Neuronal stem cell (in vitro differentiated cells): Measurements from ENCODE around the gene SNRK.

Experiments
- DNase-seq: peaks from one replicate; pipeline ENCODE4 v3.0.0-alpha.2; 2013; ENCODE audit warnings: low spot score
- H2AFZ ChIP-seq: one replicate; pipeline ENCODE4 v1.6.1; 2013; ENCODE audit warnings: mild to moderate bottlenecking, low read length, inconsistent platforms
- H2AK5ac ChIP-seq: 2 replicates; pipeline ENCODE4 v1.6.1; 2013; ENCODE audit warnings: low read depth, mild to moderate bottlenecking, inconsistent platforms, low read length, moderate library complexity, mixed read lengths
- H2BK120ac ChIP-seq: 2 replicates; pipeline ENCODE4 v1.6.1; 2013; ENCODE audit warnings: low read depth, mild to moderate bottlenecking, inconsistent platforms, low read length, moderate library complexity, mixed read lengths
- H2BK12ac ChIP-seq: one replicate; pipeline ENCODE4 v1.6.1; 2013; ENCODE audit warnings: low read length, inconsistent platforms
- H2BK15ac ChIP-seq: 2 replicates; pipeline ENCODE4 v1.6.1; 2013; ENCODE audit warnings: mild to moderate bottlenecking, low read length, inconsistent platforms, mixed read lengths
- H2BK5ac ChIP-seq: one replicate; pipeline ENCODE4 v1.6.1; 2013; ENCODE audit warnings: inconsistent platforms, mild to moderate bottlenecking, low read length, moderate library complexity
- H3K14ac ChIP-seq: one replicate; pipeline ENCODE4 v1.6.1; 2013; ENCODE audit warnings: low read length, inconsistent platforms
- H3K18ac ChIP-seq: 2 replicates; pipeline ENCODE4 v1.6.1; 2013; ENCODE audit warnings: low read length, inconsistent platforms
- H3K23ac ChIP-seq: 2 replicates; pipeline ENCODE4 v1.6.1; 2013; ENCODE audit warnings: low read depth, mild to moderate bottlenecking, mixed read lengths, low read length, inconsistent platforms; ENCODE audit not compliant: poor library complexity
- H3K27ac ChIP-seq: replicated peaks from 3 replicates; pipeline ENCODE4 v1.5.1; 2013; ENCODE audit warnings: low read length, inconsistent platforms
- H3K27me3 ChIP-seq, 3 experiments: 2 replicates each; pipeline ENCODE4 v1.6.1; 2013; ENCODE audit warnings: low read length in 3 of 3, mild to moderate bottlenecking in 2 of 3, inconsistent platforms in 1 of 3, low read depth in 1 of 3, mixed read lengths in 1 of 3, moderate library complexity in 1 of 3; ENCODE audit not compliant: control insufficient read depth in 3 of 3, insufficient read depth in 3 of 3
- H3K36me3 ChIP-seq, 2 donors: replicated peaks in 1 of 2; 2 replicates each; pipeline ENCODE4 v1.6.1; 2013; ENCODE audit warnings: low read length in 2 of 2; ENCODE audit not compliant: control insufficient read depth in 2 of 2, insufficient read depth in 2 of 2
- H3K4ac ChIP-seq: 2 replicates; pipeline ENCODE4 v1.6.1; 2013; ENCODE audit warnings: inconsistent platforms, mild to moderate bottlenecking, low read length, moderate library complexity
- H3K4me1 ChIP-seq, 2 donors: 1 replicate in 1 of 2; 2 replicates in 1 of 2; pipeline ENCODE4 v1.6.1; 2013; ENCODE audit warnings: low read length in 2 of 2, low read depth in 1 of 2; ENCODE audit not compliant: control insufficient read depth in 2 of 2, insufficient read depth in 1 of 2
- H3K4me2 ChIP-seq: one replicate; pipeline ENCODE4 v1.6.1; 2013; ENCODE audit warnings: mild to moderate bottlenecking, low read length, inconsistent platforms; ENCODE audit not compliant: insufficient read depth, poor library complexity, severe bottlenecking
- H3K4me3 ChIP-seq, 2 donors: 2 replicates each; pipeline ENCODE4 v1.5.1; 2013; ENCODE audit warnings: low read length in 2 of 2, mild to moderate bottlenecking in 2 of 2, inconsistent platforms in 1 of 2, moderate library complexity in 1 of 2
- H3K79me1 ChIP-seq: one replicate; pipeline ENCODE4 v1.6.1; 2013; ENCODE audit warnings: low read depth, mild to moderate bottlenecking, inconsistent platforms, low read length, moderate library complexity
- H3K9ac ChIP-seq: one replicate; pipeline ENCODE4 v1.6.1; 2013; ENCODE audit warnings: mild to moderate bottlenecking, low read depth, low read length, inconsistent platforms; ENCODE audit not compliant: poor library complexity
- H3K9me3 ChIP-seq, 2 donors: replicated peaks in 1 of 2; 2 replicates each; pipeline versions ENCODE3 to v1.6.1; 2013; ENCODE audit warnings: low read length in 2 of 2, mild to moderate bottlenecking in 2 of 2, inconsistent platforms in 1 of 2, low read depth in 1 of 2, mixed read lengths in 1 of 2, moderate library complexity in 1 of 2; ENCODE audit not compliant: control insufficient read depth in 2 of 2, insufficient read depth in 1 of 2
- H4K8ac ChIP-seq: one replicate; pipeline ENCODE4 v1.6.1; 2013; ENCODE audit warnings: low read depth, mild to moderate bottlenecking, inconsistent platforms, low read length, moderate library complexity
- H4K91ac ChIP-seq: one replicate; pipeline ENCODE4 v1.6.1; 2013; ENCODE audit warnings: low read length, low read depth, mild to moderate bottlenecking, inconsistent platforms; ENCODE audit not compliant: poor library complexity
- WGBS, 2 donors: extraction: QIAGEN DNeasy Blood & Tissue Kit; methylation state at CpG; one replicate each; pipeline ENCODE4 v1.1.7; 2013; ENCODE audit warnings: missing lambda C conversion rate in 2 of 2, mixed read lengths in 1 of 2; ENCODE audit not compliant: insufficient read length in 2 of 2, insufficient replicate concordance in 1 of 2; ENCODE audit errors: extremely low coverage in 2 of 2; 5-methylcytosine and 5-hydroxymethylcytosine counted together

The SNRK gene

DNA sequence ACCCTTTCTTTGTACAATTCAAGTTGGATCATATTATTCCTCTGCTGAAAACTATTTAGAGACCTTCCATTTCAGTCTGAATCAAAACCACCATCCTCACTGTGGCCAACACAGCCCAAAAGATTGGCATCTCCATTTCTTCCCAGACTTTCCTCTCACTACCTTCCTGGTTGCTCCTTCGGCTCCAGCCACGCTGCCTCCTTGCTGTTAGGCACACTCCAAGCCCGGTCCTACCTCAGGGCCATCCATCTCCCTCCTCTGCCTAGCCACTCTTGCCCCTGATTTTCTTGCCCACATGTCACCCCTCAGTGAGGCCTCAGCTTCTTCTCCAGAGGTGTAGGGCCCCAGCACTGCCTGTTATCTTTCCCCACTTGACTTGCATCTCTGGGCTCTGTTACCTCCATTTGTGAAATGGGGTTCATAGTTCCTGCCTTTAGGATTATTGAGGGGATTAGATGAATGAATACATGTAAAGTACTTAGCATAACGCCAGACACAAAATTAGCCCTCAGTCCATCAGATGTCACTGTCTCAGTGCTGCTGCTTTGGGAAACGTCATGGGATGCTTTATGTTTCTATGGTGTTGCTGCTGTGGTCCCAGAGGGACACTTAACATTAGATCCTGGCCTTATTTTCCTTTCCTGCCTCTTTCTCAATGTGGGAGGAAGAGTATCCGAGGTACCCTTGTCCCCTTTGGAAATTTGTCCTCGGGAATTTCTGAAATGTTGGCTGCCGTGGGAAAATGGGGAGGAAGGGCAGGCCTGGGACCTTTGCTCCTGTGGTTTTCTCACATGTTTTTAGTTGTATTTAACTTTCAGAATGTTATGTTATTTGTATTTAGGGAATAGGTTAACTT, 31.3 kb downstream of the SNRK start:
- H3K4me3 ChIP-seq, result no peak overlapping the region
- H3K27ac ChIP-seq, result peak overlapping the region; percentile 19

DNA sequence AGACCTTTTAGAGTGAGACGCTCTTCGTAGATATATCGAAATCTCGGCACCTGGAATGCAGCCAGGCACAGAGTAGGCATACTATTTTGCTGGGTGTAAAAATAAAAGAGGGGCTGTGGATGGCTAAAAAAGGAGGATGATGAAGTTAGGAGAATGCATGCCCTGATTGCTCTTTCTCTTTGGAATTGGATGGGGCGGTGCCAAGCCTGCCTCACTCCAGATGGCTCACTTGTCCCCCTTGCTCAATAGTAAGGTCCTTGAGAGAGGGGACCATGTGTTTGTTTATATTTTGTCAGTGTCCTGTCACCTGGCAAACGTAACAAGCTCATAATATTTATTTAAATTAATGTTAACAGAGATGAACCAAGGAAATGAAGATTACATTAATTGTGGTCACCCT, 33.0 kb downstream of the SNRK start:
- no peak overlapping the region for H2AK5ac ChIP-seq
- H3K23ac ChIP-seq, result no peak overlapping the region
- H3K27me3 ChIP-seq, result no peaks in the 10 kb centered on the region
- H3K9me3 ChIP-seq, result no peaks in the 10 kb centered on the region
- H4K91ac ChIP-seq, result no peak overlapping the region
- no peak overlapping the region for H3K14ac ChIP-seq
- H2BK120ac ChIP-seq, result no peak overlapping the region
- H3K36me3 ChIP-seq, result peaks cover 0 to 23% of the 10 kb centered on the region in 2 donors
- H3K4me3 ChIP-seq, result no peak overlapping the region
- peaks cover 0 to 9% of the 10 kb centered on the region in 2 donors for H3K4me1 ChIP-seq
- H3K4ac ChIP-seq, result no peak overlapping the region
- H4K8ac ChIP-seq, result no peak overlapping the region
- H2BK12ac ChIP-seq, result no peak overlapping the region
- H3K27ac ChIP-seq, result no peak overlapping the region
- DNase-seq, result no peak
- no peak overlapping the region for H3K18ac ChIP-seq
- no peak overlapping the region for H2BK5ac ChIP-seq
- H2BK15ac ChIP-seq, result no peak overlapping the region
- H2AFZ ChIP-seq, result no peak overlapping the region
- H3K79me1 ChIP-seq, result peaks cover 5% of the 10 kb centered on the region
- H3K4me2 ChIP-seq, result no peak overlapping the region
- no CpG with 5 or more reads among the region's 6 CpGs for WGBS, 2 donors
- H3K9ac ChIP-seq, result no peak overlapping the region

More for the DNA sequence above, 31.3 kb downstream of the SNRK start:
- H2AK5ac ChIP-seq, result no peak overlapping the region
- H2BK12ac ChIP-seq, result no peak overlapping the region
- H3K9ac ChIP-seq, result no peak overlapping the region
- H3K23ac ChIP-seq, result no peak overlapping the region
- H4K91ac ChIP-seq, result no peak overlapping the region
- H2AFZ ChIP-seq, result no peak overlapping the region
- H2BK120ac ChIP-seq, result no peak overlapping the region
- peak overlapping the region; percentile 23 for H3K4me2 ChIP-seq
- H3K14ac ChIP-seq, result no peak overlapping the region
- H3K27me3 ChIP-seq, result no peaks in the 10 kb centered on the region
- peak overlapping the region; percentile 83 for H3K18ac ChIP-seq
- H4K8ac ChIP-seq, result peak overlapping the region; percentile 44
- no CpG with 5 or more reads among the region's 8 CpGs for WGBS, 2 donors
- H3K9me3 ChIP-seq, result no peaks in the 10 kb centered on the region
- peaks cover 5% of the 10 kb centered on the region for H3K79me1 ChIP-seq
- H3K36me3 ChIP-seq, result peaks cover 0 to 25% of the 10 kb centered on the region in 2 donors
- peaks cover 0 to 9% of the 10 kb centered on the region in 2 donors for H3K4me1 ChIP-seq
- H2BK15ac ChIP-seq, result peak overlapping the region; percentile 23
- H3K4ac ChIP-seq, result no peak overlapping the region
- no peak for DNase-seq
- no peak overlapping the region for H2BK5ac ChIP-seq

- Histone ChIP-seq H3K9ac (no peak overlapping the region), H4K8ac (no peak overlapping the region), H3K4me2 (no peak overlapping the region), H3K14ac (no peak overlapping the region), H2BK12ac (no peak overlapping the region), H2AK5ac (no peak overlapping the region), H3K27ac (no peak overlapping the region), H4K91ac (no peak overlapping the region), H2BK5ac (no peak overlapping the region), H2BK120ac (no peak overlapping the region), H3K27me3 (no peaks in the 10 kb centered on the region), H3K36me3 (peaks cover 0 to 23% of the 10 kb centered on the region in 2 donors), H3K23ac (no peak overlapping the region), H2AFZ (no peak overlapping the region), H3K79me1 (peaks cover 5% of the 10 kb centered on the region), H3K4me1 (peaks cover 0 to 9% of the 10 kb centered on the region in 2 donors), H3K4me3 (no peak overlapping the region), H3K4ac (no peak overlapping the region), H3K18ac (no peak overlapping the region), H3K9me3 (no peaks in the 10 kb centered on the region), H2BK15ac (no peak overlapping the region)
- no CpG with 5 or more reads among the region's 3 CpGs for WGBS, 2 donors
- DNase-seq, result no peak
Measured at GRCh38 chr3:43319794-43320193, 33.5 kb downstream of the SNRK start.

GRCh38 chr3:43320288-43320687, 33.9 kb downstream of the SNRK start:
- no peak overlapping the region for H2AFZ ChIP-seq
- no peak overlapping the region for H3K4me2 ChIP-seq
- peaks cover 0 to 9% of the 10 kb centered on the region in 2 donors for H3K4me1 ChIP-seq
- H3K9me3 ChIP-seq, result no peaks in the 10 kb centered on the region
- H3K14ac ChIP-seq, result no peak overlapping the region
- no peak overlapping the region for H2AK5ac ChIP-seq
- peaks cover 5% of the 10 kb centered on the region for H3K79me1 ChIP-seq
- H4K91ac ChIP-seq, result no peak overlapping the region
- H3K4ac ChIP-seq, result no peak overlapping the region
- no peak overlapping the region for H4K8ac ChIP-seq
- no CpG with 5 or more reads among the region's 5 CpGs for WGBS, 2 donors
- H2BK12ac ChIP-seq, result no peak overlapping the region
- no peaks in the 10 kb centered on the region for H3K27me3 ChIP-seq
- no peak overlapping the region for H3K18ac ChIP-seq
- H2BK5ac ChIP-seq, result no peak overlapping the region
- no peak overlapping the region for H3K9ac ChIP-seq
- H3K36me3 ChIP-seq, result peaks cover 0 to 23% of the 10 kb centered on the region in 2 donors
- H3K4me3 ChIP-seq, result no peak overlapping the region
- no peak overlapping the region for H3K23ac ChIP-seq
- H2BK120ac ChIP-seq, result no peak overlapping the region
- DNase-seq, result no peak
- no peak overlapping the region for H3K27ac ChIP-seq
- H2BK15ac ChIP-seq, result no peak overlapping the region
